Duodenal mucosa (tissue), 2 donors: Measurements from ENCODE around the gene RHOBTB1.
"Not testable (repeated sequence)": the region's sequence is repeated elsewhere in the genome, so short reads cannot be mapped to it uniquely, and the experiment has no call there.

Experiments used
- H3K27ac ChIP-seq: one replicate; pipeline ENCODE4 v1.7.0; 2013; ENCODE audit warnings: low read depth, low read length
- H3K27me3 ChIP-seq, 2 donors: one replicate each; pipeline ENCODE4 v1.7.0; 2013; ENCODE audit warnings: low read length in 2 of 2, control low read depth in 1 of 2; ENCODE audit not compliant: insufficient read depth in 2 of 2, control insufficient read depth in 1 of 2
- H3K36me3 ChIP-seq, 2 donors: one replicate each; pipeline ENCODE4 v1.7.0; 2013; ENCODE audit warnings: low read length in 2 of 2, control low read depth in 1 of 2; ENCODE audit not compliant: insufficient read depth in 2 of 2, control insufficient read depth in 1 of 2
- H3K4me1 ChIP-seq, 2 donors: one replicate each; pipeline ENCODE4 v1.7.0; 2013; ENCODE audit warnings: low read length in 2 of 2, control low read depth in 1 of 2; ENCODE audit not compliant: insufficient read depth in 2 of 2, control insufficient read depth in 1 of 2
- H3K4me3 ChIP-seq, 2 donors: one replicate each; pipeline ENCODE4 v1.7.0; 2013; ENCODE audit warnings: low read length in 2 of 2, low read depth in 1 of 2
- H3K9ac ChIP-seq, 2 donors: one replicate each; pipeline ENCODE4 v1.7.0; 2013; ENCODE audit warnings: low read length in 2 of 2, low read depth in 1 of 2
- H3K9me3 ChIP-seq, 2 donors: one replicate each; pipeline ENCODE4 v1.7.0; 2013; ENCODE audit warnings: low read length in 2 of 2, control low read depth in 1 of 2; ENCODE audit not compliant: control insufficient read depth in 1 of 2

The RHOBTB1 gene

GRCh38 chr10:60908896-60909295, 35.1 kb downstream of the RHOBTB1 start:
- H3K4me3 ChIP-seq, result no peak overlapping the region
- no peak overlapping the region for H3K27ac ChIP-seq

GRCh38 chr10:60908031-60908430, 36.0 kb downstream of the RHOBTB1 start:
- Histone ChIP-seq H3K27ac (no peak overlapping the region), H3K4me1 (no peaks in the 10 kb centered on the region), H3K36me3 (peaks cover 0 to 7% of the 10 kb centered on the region in 2 donors), H3K9ac (no peak overlapping the region), H3K27me3 (no peaks in the 10 kb centered on the region), H3K4me3 (no peak overlapping the region), H3K9me3 (peaks cover 0 to 4% of the 10 kb centered on the region in 2 donors)

More at GRCh38 chr10:60908896-60909295, 35.1 kb downstream of the RHOBTB1 start:
- Histone ChIP-seq H3K4me1 (no peaks in the 10 kb centered on the region), H3K27me3 (no peaks in the 10 kb centered on the region), H3K9ac (no peak overlapping the region), H3K9me3 (peaks cover 0 to 4% of the 10 kb centered on the region in 2 donors), H3K36me3 (peaks cover 0 to 7% of the 10 kb centered on the region in 2 donors)

- Histone ChIP-seq H3K4me1 (no peaks in the 10 kb centered on the region), H3K36me3 (peaks cover 0 to 7% of the 10 kb centered on the region in 2 donors), H3K4me3 (no peak overlapping the region), H3K27ac (no peak overlapping the region), H3K27me3 (no peaks in the 10 kb centered on the region), H3K9ac (no peak overlapping the region), H3K9me3 (peaks cover 0 to 4% of the 10 kb centered on the region in 2 donors)
These were observed 36.7 kb downstream of the RHOBTB1 start for GRCh38 chr10:60907236-60907635.

- H3K9ac ChIP-seq, H3K4me1 ChIP-seq, H3K27ac ChIP-seq, H3K4me3 ChIP-seq, H3K27me3 ChIP-seq, H3K9me3 ChIP-seq, H3K36me3 ChIP-seq: not testable (repeated sequence)
These were observed 37.2 kb downstream of the RHOBTB1 start for GRCh38 chr10:60906825-60907224.

GRCh38 chr10:60906411-60906810, 37.6 kb downstream of the RHOBTB1 start:
- Histone ChIP-seq H3K36me3 (peaks cover 0 to 7% of the 10 kb centered on the region in 2 donors), H3K27me3 (no peaks in the 10 kb centered on the region), H3K9ac (no peak overlapping the region), H3K4me1 (no peaks in the 10 kb centered on the region), H3K4me3 (no peak overlapping the region), H3K9me3 (peaks cover 0 to 4% of the 10 kb centered on the region in 2 donors), H3K27ac (no peak overlapping the region)

GRCh38 chr10:60905580-60905979, 38.4 kb downstream of the RHOBTB1 start:
- H3K9ac ChIP-seq, result no peak overlapping the region
- H3K27ac ChIP-seq, result no peak overlapping the region
- no peak overlapping the region for H3K4me3 ChIP-seq
- no peaks in the 10 kb centered on the region for H3K27me3 ChIP-seq
- no peaks in the 10 kb centered on the region for H3K36me3 ChIP-seq
- H3K9me3 ChIP-seq, result peaks cover 0 to 4% of the 10 kb centered on the region in 2 donors
- no peaks in the 10 kb centered on the region for H3K4me1 ChIP-seq

- no peak overlapping the region for H3K27ac ChIP-seq
- no peaks in the 10 kb centered on the region for H3K4me1 ChIP-seq
These were observed 40.9 kb downstream of the RHOBTB1 start for GRCh38 chr10:60903096-60903495.

GRCh38 chr10:60901561-60902235, 42.3 kb downstream of the RHOBTB1 start:
- Histone ChIP-seq H3K4me3 (no peak overlapping the region), H3K4me1 (no peaks in the 10 kb centered on the region), H3K27me3 (no peaks in the 10 kb centered on the region), H3K9me3 (no peaks in the 10 kb centered on the region), H3K27ac (no peak overlapping the region), H3K36me3 (no peaks in the 10 kb centered on the region), H3K9ac (no peak overlapping the region)

More at GRCh38 chr10:60903096-60903495, 40.9 kb downstream of the RHOBTB1 start:
- Histone ChIP-seq H3K9me3 (peaks cover 0 to 4% of the 10 kb centered on the region in 2 donors), H3K27me3 (no peaks in the 10 kb centered on the region), H3K4me3 (no peak overlapping the region), H3K36me3 (no peaks in the 10 kb centered on the region), H3K9ac (no peak overlapping the region)

- Histone ChIP-seq H3K4me1 (no peaks in the 10 kb centered on the region), H3K4me3 (no peak overlapping the region), H3K9ac (no peak overlapping the region), H3K27me3 (no peaks in the 10 kb centered on the region), H3K9me3 (no peaks in the 10 kb centered on the region), H3K36me3 (no peaks in the 10 kb centered on the region), H3K27ac (no peak overlapping the region)
These were observed 44.7 kb downstream of the RHOBTB1 start for GRCh38 chr10:60899266-60899665.

GRCh38 chr10:60898321-60898720, 45.7 kb downstream of the RHOBTB1 start:
- H3K4me1 ChIP-seq, result no peaks in the 10 kb centered on the region
- no peaks in the 10 kb centered on the region for H3K9me3 ChIP-seq
- no peaks in the 10 kb centered on the region for H3K27me3 ChIP-seq
- H3K4me3 ChIP-seq, result no peak overlapping the region
- no peaks in the 10 kb centered on the region for H3K36me3 ChIP-seq
- H3K9ac ChIP-seq, result no peak overlapping the region
- no peak overlapping the region for H3K27ac ChIP-seq
